Lower leg skin (tissue), 4 donors: Measurements from ENCODE around the gene ALPK1. TPM values are rescaled to one million over a fixed set of nuclear protein-coding genes. Genes with fewer than 3 reads are reported as not detected.
"Not testable (repeated sequence)": the region's sequence is repeated elsewhere in the genome, so short reads cannot be mapped to it uniquely, and the experiment has no call there.

ENCODE experiments used
- DNase-seq, 2 donors: peaks; one replicate each; pipeline ENCODE4 v3.0.0-alpha.2; 2019; ENCODE audit warnings: low spot score in 2 of 2
- H3K4me3 ChIP-seq: fragments of 200-600 bp; sonication (generic); 2 replicates; pipeline ENCODE4 v1.5.1; 2017; ENCODE audit warnings: mild to moderate bottlenecking, low read depth; ENCODE audit not compliant: poor library complexity, severe bottlenecking
- POLR2A ChIP-seq, 2 donors: fragments of 450-650 bp; IDR thresholded peaks; one replicate each; pipeline ENCODE4 v1.6.1; 2016 to 2017; ENCODE audit warnings: antibody characterized with exemption in 2 of 2, mild to moderate bottlenecking in 1 of 2, moderate library complexity in 1 of 2
- WGBS, 2 donors: methylation state at CpG; one replicate each; pipeline ENCODE4 v1.1.5; 2018; 5-methylcytosine and 5-hydroxymethylcytosine counted together
- intact Hi-C: fragments of 100-400 bp; cut with DNase I; formaldehyde crosslinking; loops from one replicate; pipeline ENCODE4 v1.15.0; 2023; ENCODE audit warnings: low total_unique reads
- total RNA-seq, 4 donors: library from RNA; depleted of rRNA; stranded (reverse); fragments of >200 nt; gene quantifications; one replicate each; pipeline ENCODE4 v1.1.0, GENCODE V29; 2016
- TF ChIP-seq, protein P1 (sequence below), 3 donors: fragments of 450-650 bp; IDR thresholded peaks; one replicate each; pipeline ENCODE4 v1.5.1; 2016; ENCODE audit warnings: antibody characterized with exemption in 3 of 3, mild to moderate bottlenecking in 3 of 3, moderate library complexity in 2 of 3

Gene ALPK1
- total RNA-seq, 4 donors from 2014 or later: 15.9 to 24.0 (median 19.7) TPM

DNA sequence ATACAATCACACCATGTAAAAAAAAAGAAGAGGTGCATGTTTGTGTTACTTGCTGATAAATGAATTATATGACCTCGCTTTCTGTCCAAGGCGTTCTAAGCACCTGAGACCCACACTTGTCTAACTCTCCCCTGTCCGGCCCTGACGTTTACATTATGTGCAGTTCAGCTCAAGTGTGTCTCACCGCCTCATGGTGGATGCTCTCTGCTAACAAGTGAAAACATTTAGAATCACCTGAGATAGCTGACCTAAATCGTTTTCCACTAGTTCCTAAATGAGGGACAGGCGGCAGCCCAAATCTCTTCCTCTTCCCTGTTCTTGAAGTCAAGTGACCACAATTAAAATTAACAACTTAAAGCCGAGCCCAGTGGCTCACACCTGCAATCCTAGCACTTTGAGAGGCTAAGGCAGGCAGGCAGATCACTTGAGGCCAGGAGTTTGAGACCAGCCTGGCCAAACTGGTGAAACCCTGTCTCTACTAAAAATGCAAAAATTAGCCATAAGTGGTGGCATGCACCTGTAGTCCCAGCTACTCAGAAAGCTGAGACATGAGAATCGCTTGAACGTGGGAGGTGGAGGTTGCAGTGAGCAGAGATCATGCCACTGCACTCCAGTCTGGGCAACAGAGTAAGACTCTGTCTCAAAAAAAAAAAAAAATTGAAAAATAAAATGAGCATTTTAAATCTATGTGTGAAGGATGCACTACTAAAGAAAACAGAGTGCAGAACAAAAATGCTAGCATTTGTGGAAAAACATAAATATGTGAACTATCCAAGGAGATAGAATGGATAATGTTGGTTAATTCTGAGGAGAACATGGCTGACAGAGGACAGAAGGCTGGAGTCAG lies 7.5 kb upstream of the ALPK1 start:
- 83 to 85% methylated on average over 10 of the region's 10 CpGs for WGBS, 2 donors
- no peak for TF ChIP-seq POLR2A (IDR thresholded peaks at IDR 0.05)
- TF ChIP-seq, protein P1, sequence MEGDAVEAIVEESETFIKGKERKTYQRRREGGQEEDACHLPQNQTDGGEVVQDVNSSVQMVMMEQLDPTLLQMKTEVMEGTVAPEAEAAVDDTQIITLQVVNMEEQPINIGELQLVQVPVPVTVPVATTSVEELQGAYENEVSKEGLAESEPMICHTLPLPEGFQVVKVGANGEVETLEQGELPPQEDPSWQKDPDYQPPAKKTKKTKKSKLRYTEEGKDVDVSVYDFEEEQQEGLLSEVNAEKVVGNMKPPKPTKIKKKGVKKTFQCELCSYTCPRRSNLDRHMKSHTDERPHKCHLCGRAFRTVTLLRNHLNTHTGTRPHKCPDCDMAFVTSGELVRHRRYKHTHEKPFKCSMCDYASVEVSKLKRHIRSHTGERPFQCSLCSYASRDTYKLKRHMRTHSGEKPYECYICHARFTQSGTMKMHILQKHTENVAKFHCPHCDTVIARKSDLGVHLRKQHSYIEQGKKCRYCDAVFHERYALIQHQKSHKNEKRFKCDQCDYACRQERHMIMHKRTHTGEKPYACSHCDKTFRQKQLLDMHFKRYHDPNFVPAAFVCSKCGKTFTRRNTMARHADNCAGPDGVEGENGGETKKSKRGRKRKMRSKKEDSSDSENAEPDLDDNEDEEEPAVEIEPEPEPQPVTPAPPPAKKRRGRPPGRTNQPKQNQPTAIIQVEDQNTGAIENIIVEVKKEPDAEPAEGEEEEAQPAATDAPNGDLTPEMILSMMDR (IDR thresholded peaks at IDR 0.05): no peak
- intact Hi-C loops: no loop called here
- no peak for DNase-seq
- no peak overlapping the region for H3K4me3 ChIP-seq

DNA sequence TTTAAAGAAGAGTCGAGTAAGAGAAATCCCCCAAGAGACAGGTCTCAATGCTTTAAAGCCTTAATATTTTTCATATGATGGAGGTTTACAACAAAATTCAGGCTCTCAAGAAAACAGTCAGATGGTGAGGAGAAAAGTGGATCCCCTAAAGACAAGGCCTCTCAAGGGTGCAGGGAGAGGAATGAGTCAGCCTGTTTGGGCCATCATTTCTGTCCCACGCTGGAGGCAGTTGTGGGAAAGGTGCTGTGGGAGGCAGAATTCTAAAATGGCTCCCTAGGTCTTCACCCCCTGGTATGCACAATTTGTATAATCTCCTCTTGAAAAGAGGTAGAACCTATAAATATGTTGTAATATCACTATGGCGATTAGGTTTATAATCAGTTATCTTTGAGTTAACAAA lies 6.8 kb upstream of the ALPK1 start:
- intact Hi-C loops: no loop called here
- no peak for TF ChIP-seq POLR2A (IDR thresholded peaks at IDR 0.05)
- TF ChIP-seq, protein P1 (IDR thresholded peaks at IDR 0.05): no peak
- DNase-seq: no peak
- no peak overlapping the region for H3K4me3 ChIP-seq
- WGBS, 2 donors: 67 to 73% methylated on average over 3 of the region's 3 CpGs

DNA sequence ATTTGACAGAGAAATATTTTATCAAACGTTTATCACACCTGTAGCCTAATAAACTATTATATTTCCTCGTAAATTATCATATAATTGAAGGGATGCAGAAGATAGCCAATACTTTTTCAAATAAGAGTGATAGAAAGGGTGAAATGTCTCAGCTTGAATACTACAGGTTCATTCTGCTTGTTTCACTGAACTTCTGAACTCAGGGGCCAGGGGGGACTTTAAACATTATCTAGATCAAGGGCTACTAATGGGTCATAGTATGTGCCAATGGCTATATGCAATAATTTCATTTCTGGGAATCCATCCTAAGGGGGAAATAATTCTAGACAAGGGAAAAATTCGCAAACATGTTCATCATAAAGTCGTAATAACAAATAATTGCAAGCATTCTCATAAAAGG lies 2.6 kb downstream of the ALPK1 start:
- 85 to 86% methylated on average over 4 of the region's 4 CpGs for WGBS, 2 donors
- intact Hi-C loops: no loop called here
- no peak for DNase-seq
- TF ChIP-seq, protein P1 (IDR thresholded peaks at IDR 0.05): no peak
- no peak for TF ChIP-seq POLR2A (IDR thresholded peaks at IDR 0.05)
- no peak overlapping the region for H3K4me3 ChIP-seq

DNA sequence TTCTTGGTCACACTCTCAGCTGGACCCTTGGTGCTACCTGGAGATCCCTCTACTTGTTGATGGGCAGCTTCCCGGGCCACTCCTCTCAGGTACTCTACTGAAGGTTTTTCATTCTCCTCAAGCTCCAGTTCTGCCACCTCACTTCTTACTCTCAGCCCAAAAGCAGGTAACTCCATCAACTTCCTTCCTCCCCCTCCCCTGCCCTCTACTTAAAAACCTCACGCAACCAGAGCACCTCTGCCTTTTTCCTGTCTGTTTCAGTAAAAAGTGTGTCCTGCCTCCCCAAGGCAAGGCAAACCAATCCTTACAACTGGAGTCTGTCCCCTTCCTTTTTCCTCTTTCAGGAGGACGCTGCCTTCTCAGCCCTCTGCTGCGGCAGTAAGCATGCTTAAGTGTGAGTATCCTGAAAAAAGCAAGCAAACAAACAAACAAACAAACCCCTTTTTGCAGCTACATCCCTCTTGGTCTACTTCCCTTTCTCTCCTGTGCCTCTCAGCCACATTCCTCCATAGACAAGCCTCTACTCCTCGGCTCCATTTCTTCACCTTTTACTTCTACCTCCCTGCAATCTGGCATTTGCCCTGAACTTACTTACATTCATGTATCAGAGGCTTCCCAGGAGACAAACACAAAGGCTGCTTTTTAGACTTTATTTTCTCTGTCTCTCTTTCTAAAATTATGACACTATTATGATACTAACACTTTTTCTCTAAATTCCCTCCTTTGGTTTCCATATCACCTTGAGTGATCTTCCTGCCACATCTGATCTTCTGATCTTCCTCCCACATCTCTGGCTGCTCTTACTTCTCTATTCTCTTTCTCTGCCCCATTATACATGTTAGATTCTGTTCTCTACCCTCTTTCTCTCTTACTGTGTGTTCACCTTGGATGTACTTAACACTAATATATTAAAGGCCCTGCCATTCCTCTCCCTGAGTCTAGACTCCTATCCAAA lies 5.4 kb downstream of the ALPK1 start:
- 82 to 87% methylated on average over 5 of the region's 5 CpGs for WGBS, 2 donors
- intact Hi-C loops: no loop called here
- H3K4me3 ChIP-seq: no peak overlapping the region
- TF ChIP-seq, protein P1 (IDR thresholded peaks at IDR 0.05): no peak
- TF ChIP-seq POLR2A (IDR thresholded peaks at IDR 0.05): no peak
- no peak for DNase-seq

DNA sequence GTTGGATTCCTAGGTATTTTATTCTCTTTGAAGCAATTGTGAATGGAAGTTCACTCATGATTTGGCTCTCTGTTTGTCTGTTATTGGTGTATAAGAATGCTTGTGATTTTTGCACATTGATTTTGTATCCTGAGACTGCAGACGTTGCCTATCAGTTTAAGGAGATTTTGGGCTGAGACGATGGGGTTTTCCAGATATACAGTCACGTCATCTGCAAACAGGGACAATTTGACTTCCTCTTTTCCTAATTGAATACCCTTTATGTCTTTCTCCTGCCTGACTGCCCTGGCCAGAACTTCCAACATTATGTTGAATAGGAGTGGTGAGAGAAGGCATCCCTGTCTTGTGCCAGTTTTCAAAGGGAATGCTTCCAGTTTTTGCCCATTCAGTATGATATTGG lies 8.3 kb downstream of the ALPK1 start:
- 50 to 71% methylated on average over 3 of the region's 3 CpGs for WGBS, 2 donors
- intact Hi-C loops, H3K4me3 ChIP-seq, DNase-seq: not testable (repeated sequence)

DNA sequence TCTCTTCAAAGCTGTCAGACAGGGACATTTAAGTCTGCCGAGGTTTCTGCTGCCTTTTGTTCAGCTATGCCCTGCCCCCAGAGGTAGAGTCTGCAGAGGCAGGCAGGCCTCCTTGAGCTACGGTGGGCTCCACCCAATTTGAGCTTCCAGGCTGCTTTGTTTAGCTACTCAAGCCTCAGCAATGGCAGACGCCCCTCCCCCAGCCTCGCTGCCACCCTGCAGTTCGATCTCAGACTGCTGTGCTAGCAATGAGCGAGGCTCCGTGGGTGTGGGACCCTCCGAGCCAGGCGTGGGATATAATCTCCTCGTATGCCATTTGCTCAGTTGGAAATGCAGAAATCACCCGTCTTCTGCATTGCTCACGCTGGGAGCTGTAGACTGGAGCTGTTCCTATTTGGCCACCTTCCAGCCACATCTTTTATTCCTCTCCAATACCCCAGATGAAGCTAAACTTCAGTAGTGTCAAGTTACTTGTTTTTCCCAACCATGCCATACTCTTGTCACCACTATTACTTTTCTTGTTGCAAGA lies 12.2 kb downstream of the ALPK1 start:
- H3K4me3 ChIP-seq, DNase-seq, intact Hi-C loops: not testable (repeated sequence)
- 32 to 37% methylated on average over 12 of the region's 12 CpGs for WGBS, 2 donors
